HEK293 (cell line): ENCODE measurements around the gene CCDC63.

Experiments used
- CTCF ChIP-seq: fragments of 450-650 bp; formaldehyde crosslinking; IDR thresholded peaks from 2 replicates; pipeline ENCODE4 v1.5.1; 2016; ENCODE audit warnings: missing biosample characterization, missing genetic modification characterization
- HOXA7 ChIP-seq: sonication (generic); formaldehyde crosslinking; IDR thresholded peaks from 2 replicates; pipeline ENCODE4 v1.8.1; 2022; ENCODE audit warnings: missing genetic modification reagents, borderline replicate concordance
- KLF1 ChIP-seq: fragments of 450-650 bp; formaldehyde crosslinking; IDR thresholded peaks from 2 replicates; pipeline ENCODE4 v1.5.1; 2016; ENCODE audit warnings: missing biosample characterization, missing genetic modification characterization
- KLF10 ChIP-seq: fragments of 450-650 bp; IDR thresholded peaks from 2 replicates; pipeline ENCODE4 v1.5.1; 2018; ENCODE audit warnings: missing biosample characterization, mild to moderate bottlenecking, missing genetic modification characterization
- REST ChIP-seq: fragments of 450-650 bp; formaldehyde crosslinking; IDR thresholded peaks from 2 replicates; pipeline ENCODE4 v1.5.1; 2016; ENCODE audit warnings: missing biosample characterization, missing genetic modification characterization
- SETDB1 ChIP-seq: IDR thresholded peaks from one replicate; pipeline ENCODE4 v1.6.1; 2017; ENCODE audit warnings: mild to moderate bottlenecking, low read length, moderate library complexity, mixed read lengths; ENCODE audit not compliant: insufficient read length
- SP2 ChIP-seq: fragments of 450-650 bp; formaldehyde crosslinking; IDR thresholded peaks from 2 replicates; pipeline ENCODE4 v1.5.1; 2016; ENCODE audit warnings: missing biosample characterization, missing genetic modification characterization
- ZNF302 ChIP-seq: fragments of 450-650 bp; formaldehyde crosslinking; IDR thresholded peaks from 2 replicates; pipeline ENCODE4 v1.5.1; 2016; ENCODE audit warnings: missing biosample characterization, missing genetic modification characterization, low read depth
- ZNF561 ChIP-seq: fragments of 450-650 bp; IDR thresholded peaks from 2 replicates; pipeline ENCODE4 v1.5.1; 2018; ENCODE audit warnings: missing biosample characterization, missing genetic modification characterization, borderline replicate concordance
- ZNF658 ChIP-seq: fragments of 450-650 bp; formaldehyde crosslinking; IDR thresholded peaks from 2 replicates; pipeline ENCODE4; 2016; ENCODE audit warnings: missing biosample characterization, missing genetic modification characterization
- ZSCAN23 ChIP-seq: fragments of 450-650 bp; formaldehyde crosslinking; IDR thresholded peaks from 2 replicates; pipeline ENCODE4 v1.5.1; 2016; ENCODE audit warnings: missing biosample characterization, missing genetic modification characterization

- no peak for TF ChIP-seq CTCF (tag by site-specific recombination)
- TF ChIP-seq KLF1: no peak
- TF ChIP-seq SP2: no peak
- no peak for TF ChIP-seq ZNF658 (tag by site-specific recombination)
- no peak for TF ChIP-seq KLF10
- no peak for TF ChIP-seq ZNF561 (tag by site-specific recombination)
- TF ChIP-seq SETDB1: no peak
- TF ChIP-seq REST (tag by site-specific recombination): no peak
- no peak for TF ChIP-seq ZNF302 (tag by site-specific recombination)
- TF ChIP-seq ZSCAN23 (tag by site-specific recombination): no peak
- no peak for TF ChIP-seq HOXA7
Measured at GRCh38 chr12:110857528-110857927, 10.7 kb downstream of the CCDC63 start.
